Activated CD4-positive, alpha-beta T cell treated with anti-CD3 and anti-CD28 coated beads, Interleukin-10, Interleukin-2, amounts not matched to agents 100 ng/mL and 50 ng/mL, durations not matched to agents 16 hours and 8 hours (primary cell): ENCODE measurements around the gene CENPS.
"Not testable (repeated sequence)": the region's sequence is repeated elsewhere in the genome, so short reads cannot be mapped to it uniquely, and the experiment has no call there.

ENCODE experiments used
- DNase-seq: peaks from one replicate; pipeline ENCODE4 v3.0.0-alpha.2; 2020

The CENPS gene

GRCh38 chr1:10456048-10456447, 25.8 kb downstream of the CENPS start:
- no peak for DNase-seq

GRCh38 chr1:10456661-10457060, 26.4 kb downstream of the CENPS start:
- no peak for DNase-seq

- not testable (repeated sequence) for DNase-seq
Observed at GRCh38 chr1:10457462-10457861, 27.2 kb downstream of the CENPS start.

GRCh38 chr1:10457875-10458274, 27.6 kb downstream of the CENPS start:
- DNase-seq, result no peak

GRCh38 chr1:10459184-10459583, 29.0 kb downstream of the CENPS start:
- no peak for DNase-seq

- DNase-seq, result no peak
Observed at GRCh38 chr1:10467078-10467477, 36.8 kb downstream of the CENPS start.

- DNase-seq, result no peak
Observed at GRCh38 chr1:10470043-10470442, 39.8 kb downstream of the CENPS start.

GRCh38 chr1:10471411-10472219, 41.4 kb downstream of the CENPS start:
- DNase-seq, result peak; percentile 14

- DNase-seq, result peak; percentile 96
Observed at GRCh38 chr1:10472220-10473144, 42.2 kb downstream of the CENPS start, which contains the start of gene DFFA. Gene DFFA, minus strand, starts transcription at chr1:10472529. Its CDS starts 71 bp downstream, at chr1:10472458.

- no peak for DNase-seq
Observed at GRCh38 chr1:10473145-10473765, 43.0 kb downstream of the CENPS start.

GRCh38 chr1:10474309-10474612, 44.0 kb downstream of the CENPS start:
- DNase-seq, result not testable (repeated sequence)

GRCh38 chr1:10474613-10475507, 44.6 kb downstream of the CENPS start, which contains the start of gene PEX14:
Gene PEX14, plus strand, starts transcription at chr1:10474950. Its CDS starts 17 bp downstream, at chr1:10474967.
- DNase-seq, result peak; percentile 95

GRCh38 chr1:10475510-10475909, 45.3 kb downstream of the CENPS start:
- no peak for DNase-seq

- DNase-seq, result no peak
Observed at GRCh38 chr1:10479296-10479695, 49.1 kb downstream of the CENPS start.

- no peak for DNase-seq
Observed at GRCh38 chr1:10480614-10481013, 50.4 kb downstream of the CENPS start.

GRCh38 chr1:10484521-10484920, 54.3 kb downstream of the CENPS start:
- no peak for DNase-seq

- no peak for DNase-seq
Observed at GRCh38 chr1:10489291-10490055, 59.2 kb downstream of the CENPS start.

GRCh38 chr1:10490286-10490970, 60.2 kb downstream of the CENPS start:
- no peak for DNase-seq
